ENCODE measurements around the gene CEP57. TPM values are rescaled to one million over a fixed set of nuclear protein-coding genes. Genes with fewer than 3 reads are reported as not detected.

CEP57 gene
- total RNA-seq, 1 donor: 68.1 TPM

- DNase-seq (ENCODE audit: low read depth): no peak
- H3K4me3 ChIP-seq (ENCODE audit: low read depth, low read length): no peak overlapping the region
- TF ChIP-seq CTCF (IDR thresholded peaks at IDR 0.05; ENCODE audit: insufficient read depth, low read length): no peak
These were observed 3.8 kb downstream of the CEP57 start for GRCh38 chr11:95794086-95794485.

GRCh38 chr11:95795627-95796295 is 5.5 kb downstream of the CEP57 start:
- no peak overlapping the region for H3K4me3 ChIP-seq (ENCODE audit: low read depth, low read length)
- TF ChIP-seq CTCF (IDR thresholded peaks at IDR 0.05; ENCODE audit: insufficient read depth, low read length): no peak
- no peak for DNase-seq (ENCODE audit: low read depth)

- no peak for TF ChIP-seq CTCF (IDR thresholded peaks at IDR 0.05; ENCODE audit: insufficient read depth, low read length)
- DNase-seq (ENCODE audit: low read depth): no peak
- no peak overlapping the region for H3K4me3 ChIP-seq (ENCODE audit: low read depth, low read length)
These were observed 6.2 kb downstream of the CEP57 start for GRCh38 chr11:95796501-95796900.

GRCh38 chr11:95799546-95799945 is 9.2 kb downstream of the CEP57 start:
- no peak overlapping the region for H3K4me3 ChIP-seq (ENCODE audit: low read depth, low read length)
- no peak for DNase-seq (ENCODE audit: low read depth)
- no peak for TF ChIP-seq CTCF (IDR thresholded peaks at IDR 0.05; ENCODE audit: insufficient read depth, low read length)

GRCh38 chr11:95800438-95800837 is 10.1 kb downstream of the CEP57 start:
- no peak overlapping the region for H3K4me3 ChIP-seq (ENCODE audit: low read depth, low read length)
- TF ChIP-seq CTCF (IDR thresholded peaks at IDR 0.05; ENCODE audit: insufficient read depth, low read length): no peak
- DNase-seq (ENCODE audit: low read depth): no peak

DNA sequence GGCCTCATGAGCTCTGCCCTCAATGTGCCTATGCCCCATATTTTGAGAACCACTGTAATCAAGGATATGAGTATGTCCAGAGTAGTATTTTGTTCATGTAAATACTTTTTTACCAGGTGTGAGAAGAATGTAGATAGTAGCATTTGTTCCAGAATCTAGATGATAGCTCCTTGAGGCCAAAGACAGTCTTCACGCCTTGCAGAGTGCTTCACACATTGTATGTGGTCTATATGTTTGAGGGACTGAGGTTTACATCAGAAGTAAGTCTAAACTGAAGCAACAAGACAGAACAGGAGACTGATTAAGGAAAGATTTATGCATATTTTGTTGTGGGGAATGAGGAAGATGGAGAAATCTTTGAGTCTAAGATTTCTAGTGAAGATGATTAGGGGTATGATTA is 12.5 kb downstream of the CEP57 start:
- DNase-seq (ENCODE audit: low read depth): no peak
- no peak for TF ChIP-seq CTCF (IDR thresholded peaks at IDR 0.05; ENCODE audit: insufficient read depth, low read length)
- no peak overlapping the region for H3K4me3 ChIP-seq (ENCODE audit: low read depth, low read length)

GRCh38 chr11:95803973-95804372 is 13.7 kb downstream of the CEP57 start:
- no peak overlapping the region for H3K4me3 ChIP-seq (ENCODE audit: low read depth, low read length)
- TF ChIP-seq CTCF (IDR thresholded peaks at IDR 0.05; ENCODE audit: insufficient read depth, low read length): no peak
- DNase-seq (ENCODE audit: low read depth): no peak
